ENCODE results near the gene ADGRG3.

The ADGRG3 gene

DNA sequence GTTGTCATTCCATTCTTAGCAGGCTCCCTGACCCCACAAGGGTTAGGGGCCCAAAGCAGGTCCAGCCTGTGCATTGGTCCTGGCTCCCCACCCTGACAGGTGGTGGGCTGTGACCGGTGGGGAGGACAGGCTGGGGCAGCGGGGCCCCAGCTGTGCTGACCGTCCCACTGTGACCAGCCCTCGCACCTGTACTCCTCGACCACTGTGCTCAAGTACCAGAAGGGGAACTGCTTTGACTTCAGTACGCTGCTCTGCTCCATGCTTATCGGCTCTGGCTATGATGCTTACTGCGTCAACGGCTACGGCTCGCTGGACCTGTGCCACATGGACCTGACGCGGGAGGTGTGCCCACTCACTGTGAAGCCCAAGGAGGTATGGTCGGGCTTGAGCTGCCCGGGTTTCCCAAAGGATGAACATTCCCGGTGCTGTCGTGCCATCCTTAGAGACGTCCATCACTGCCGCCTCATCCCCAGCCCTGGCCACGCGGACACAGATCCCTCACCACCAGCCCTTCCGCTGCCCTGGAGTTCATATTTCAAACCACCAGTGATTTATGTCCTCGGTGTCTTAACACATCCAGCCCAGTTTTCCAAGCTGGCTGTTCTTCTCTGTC lies 33.8 kb downstream of the ADGRG3 start:
- in situ Hi-C loops (cut with MboI; ENCODE audit: low pct_unique_long_range_greater_than_20kb, low sequenced_read_pairs, unreplicated experiment) = no loop called here
- DNase-seq (ENCODE audit: low spot score) = no peak
- TF ChIP-seq, protein P1, sequence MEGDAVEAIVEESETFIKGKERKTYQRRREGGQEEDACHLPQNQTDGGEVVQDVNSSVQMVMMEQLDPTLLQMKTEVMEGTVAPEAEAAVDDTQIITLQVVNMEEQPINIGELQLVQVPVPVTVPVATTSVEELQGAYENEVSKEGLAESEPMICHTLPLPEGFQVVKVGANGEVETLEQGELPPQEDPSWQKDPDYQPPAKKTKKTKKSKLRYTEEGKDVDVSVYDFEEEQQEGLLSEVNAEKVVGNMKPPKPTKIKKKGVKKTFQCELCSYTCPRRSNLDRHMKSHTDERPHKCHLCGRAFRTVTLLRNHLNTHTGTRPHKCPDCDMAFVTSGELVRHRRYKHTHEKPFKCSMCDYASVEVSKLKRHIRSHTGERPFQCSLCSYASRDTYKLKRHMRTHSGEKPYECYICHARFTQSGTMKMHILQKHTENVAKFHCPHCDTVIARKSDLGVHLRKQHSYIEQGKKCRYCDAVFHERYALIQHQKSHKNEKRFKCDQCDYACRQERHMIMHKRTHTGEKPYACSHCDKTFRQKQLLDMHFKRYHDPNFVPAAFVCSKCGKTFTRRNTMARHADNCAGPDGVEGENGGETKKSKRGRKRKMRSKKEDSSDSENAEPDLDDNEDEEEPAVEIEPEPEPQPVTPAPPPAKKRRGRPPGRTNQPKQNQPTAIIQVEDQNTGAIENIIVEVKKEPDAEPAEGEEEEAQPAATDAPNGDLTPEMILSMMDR (IDR thresholded peaks at IDR 0.05; ENCODE audit: extremely low read depth, insufficient read depth, missing control alignments) = no peak

DNA sequence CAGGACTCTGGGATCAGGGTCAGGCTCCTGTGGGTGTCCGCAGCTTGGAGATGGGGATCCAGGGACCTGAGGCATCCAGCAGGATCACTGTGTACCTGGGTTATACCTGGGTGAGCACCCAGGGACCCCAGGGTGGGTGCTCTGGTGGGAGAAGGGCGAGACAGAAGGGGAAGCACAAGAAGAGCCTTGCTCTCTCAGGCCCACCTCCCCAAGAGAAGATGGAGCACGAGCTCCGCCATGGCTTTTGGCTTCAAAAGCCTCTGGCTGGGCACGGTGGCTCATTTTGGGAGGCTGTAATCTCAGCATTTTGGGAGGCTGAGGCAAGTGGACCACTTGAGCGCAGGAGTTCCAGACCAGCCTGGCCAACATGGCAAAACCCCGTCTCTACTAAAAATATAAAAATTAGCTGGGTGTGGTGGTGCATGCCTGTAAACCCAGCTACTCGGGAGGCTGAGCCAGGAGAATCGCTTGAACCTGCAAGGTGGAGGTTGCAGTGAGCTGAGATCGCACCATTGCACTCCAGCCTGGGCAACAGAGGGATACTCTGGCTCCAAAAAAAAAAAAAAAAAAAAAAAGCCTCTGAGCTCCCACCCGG lies 35.4 kb downstream of the ADGRG3 start:
- no peak for DNase-seq (ENCODE audit: low spot score)
- in situ Hi-C loops (cut with MboI; ENCODE audit: low pct_unique_long_range_greater_than_20kb, low sequenced_read_pairs, unreplicated experiment) = no loop called here
- TF ChIP-seq, protein P1 (IDR thresholded peaks at IDR 0.05; ENCODE audit: extremely low read depth, insufficient read depth, missing control alignments) = no peak

DNA sequence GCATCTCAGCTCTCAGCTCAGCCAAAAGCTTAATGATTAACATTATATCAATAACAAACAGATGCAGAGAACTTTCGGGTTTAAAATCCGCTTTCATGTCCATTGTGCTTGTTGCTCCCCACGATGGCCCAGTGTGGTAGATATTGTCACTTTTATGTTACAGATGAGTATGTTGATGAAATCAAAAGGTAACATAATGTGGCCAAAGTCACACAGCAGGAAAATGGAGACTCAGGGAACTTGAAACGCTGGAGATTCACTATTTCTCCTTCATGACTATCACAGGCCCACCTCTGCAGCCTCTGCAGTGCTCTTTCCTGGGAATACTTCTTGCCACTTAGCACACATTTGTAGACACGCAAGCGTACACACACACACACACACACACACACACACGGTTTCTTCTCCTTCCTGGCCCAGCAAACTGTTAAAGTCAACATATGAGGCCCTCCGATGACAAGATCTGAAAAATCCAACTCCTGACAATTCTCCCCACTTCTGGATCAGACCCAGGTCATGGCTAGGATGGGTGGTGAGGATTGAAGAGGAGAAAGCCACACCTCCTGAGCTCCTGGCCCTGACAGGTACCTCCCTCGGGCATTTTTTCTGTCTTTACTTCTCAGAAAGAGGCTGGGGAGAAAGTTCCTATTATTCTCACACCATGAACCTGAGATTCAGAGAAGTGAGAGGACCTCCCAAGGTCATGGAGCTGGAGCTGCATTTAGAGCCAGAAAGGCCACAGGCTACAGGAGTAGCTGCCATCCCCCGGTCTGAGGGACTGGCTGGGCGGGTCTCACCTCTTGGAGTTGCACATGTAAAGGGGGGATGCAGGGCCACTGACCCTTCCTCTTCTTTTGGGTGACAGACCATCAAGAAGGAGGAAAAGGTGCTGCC lies 36.2 kb downstream of the ADGRG3 start:
- TF ChIP-seq, protein P1 (IDR thresholded peaks at IDR 0.05; ENCODE audit: extremely low read depth, insufficient read depth, missing control alignments) = no peak
- in situ Hi-C loops (cut with MboI; ENCODE audit: low pct_unique_long_range_greater_than_20kb, low sequenced_read_pairs, unreplicated experiment) = no loop called here
- peak; percentile 8 for DNase-seq (ENCODE audit: low spot score)

DNA sequence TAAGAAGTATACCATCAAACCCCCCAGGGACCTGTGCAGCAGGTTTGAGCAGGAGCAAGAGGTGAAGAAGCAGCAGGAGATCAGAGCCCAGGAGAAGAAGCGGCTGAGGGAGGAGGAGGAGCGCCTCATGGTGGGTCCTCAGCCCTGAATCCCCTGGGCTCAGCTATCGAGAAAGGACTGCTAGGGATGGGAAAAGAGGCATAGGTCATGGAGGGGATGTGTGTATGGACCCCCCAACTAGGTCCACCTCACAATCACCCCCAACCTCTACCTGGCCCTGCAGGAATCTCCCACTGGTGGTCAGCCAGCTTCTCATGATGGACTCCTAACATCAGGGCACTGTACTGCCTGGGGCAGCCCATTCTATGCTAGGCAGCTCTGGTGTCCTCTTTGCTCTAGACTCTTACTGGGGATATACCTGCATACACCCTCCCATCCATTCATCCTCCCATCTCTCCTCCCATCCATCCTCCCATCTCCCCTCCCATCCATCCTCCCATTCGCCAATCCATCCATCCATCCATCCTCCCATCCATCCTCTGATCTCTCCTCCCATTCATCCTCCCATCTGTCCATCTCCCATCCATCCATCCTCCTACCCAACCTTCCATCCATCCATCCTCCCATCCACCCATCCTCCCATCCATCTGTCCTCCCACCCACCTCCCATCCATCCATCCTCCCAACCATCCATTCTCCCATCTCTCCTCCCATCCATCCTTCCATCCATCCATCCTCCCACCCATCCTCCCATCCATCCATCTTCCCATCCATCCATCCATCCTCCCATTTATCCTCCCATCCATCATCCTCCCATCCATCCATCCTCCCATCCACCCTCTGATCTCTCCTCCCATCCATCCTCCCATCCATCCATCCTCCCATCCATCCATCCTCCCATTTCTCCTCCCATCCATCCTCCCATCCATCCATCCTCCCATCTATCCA lies 37.1 kb downstream of the ADGRG3 start:
- peak; percentile 12 for DNase-seq (ENCODE audit: low spot score)
- in situ Hi-C loops (cut with MboI; ENCODE audit: low pct_unique_long_range_greater_than_20kb, low sequenced_read_pairs, unreplicated experiment) = no loop called here
- TF ChIP-seq, protein P1 (IDR thresholded peaks at IDR 0.05; ENCODE audit: extremely low read depth, insufficient read depth, missing control alignments) = no peak

DNA sequence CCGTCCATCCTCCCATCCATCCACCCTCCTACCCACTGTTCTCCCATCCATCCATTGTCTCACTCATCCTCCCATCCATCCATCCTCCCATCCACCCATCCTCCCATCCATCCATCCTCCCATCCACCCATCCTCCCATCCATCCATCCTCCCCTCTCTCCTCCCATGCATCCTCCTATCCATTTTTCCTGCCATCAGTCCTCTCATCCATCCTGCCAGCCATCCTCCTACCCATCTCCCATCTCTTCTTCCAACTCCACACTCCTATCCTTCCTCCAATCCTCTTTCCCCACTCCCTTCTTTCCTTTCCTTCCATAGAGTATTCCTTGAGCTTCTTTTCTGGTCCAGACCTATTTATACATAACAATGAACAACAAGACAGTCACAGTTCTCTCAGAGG lies 38.6 kb downstream of the ADGRG3 start:
- in situ Hi-C loops (cut with MboI; ENCODE audit: low pct_unique_long_range_greater_than_20kb, low sequenced_read_pairs, unreplicated experiment) = no loop called here
- DNase-seq (ENCODE audit: low spot score) = no peak
- TF ChIP-seq, protein P1 (IDR thresholded peaks at IDR 0.05; ENCODE audit: extremely low read depth, insufficient read depth, missing control alignments) = no peak

DNA sequence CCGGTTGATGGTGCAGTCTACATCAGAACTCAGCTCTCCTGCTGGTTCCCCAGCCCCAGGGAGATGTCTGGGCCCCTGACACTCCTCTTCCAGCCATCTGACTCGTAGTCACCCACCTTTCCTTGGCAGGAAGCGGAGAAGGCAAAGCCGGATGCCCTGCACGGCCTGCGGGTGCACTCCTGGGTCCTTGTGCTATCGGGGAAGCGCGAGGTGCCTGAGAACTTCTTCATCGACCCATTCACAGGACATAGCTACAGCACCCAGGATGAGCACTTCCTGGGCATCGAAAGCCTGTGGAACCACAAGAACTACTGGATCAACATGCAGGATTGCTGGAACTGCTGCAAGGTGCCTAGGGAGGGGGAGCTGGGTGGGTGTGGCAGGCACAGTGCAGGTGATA lies 39.2 kb downstream of the ADGRG3 start:
- in situ Hi-C loops (cut with MboI; ENCODE audit: low pct_unique_long_range_greater_than_20kb, low sequenced_read_pairs, unreplicated experiment) = no loop called here
- DNase-seq (ENCODE audit: low spot score) = no peak
- TF ChIP-seq, protein P1 (IDR thresholded peaks at IDR 0.05; ENCODE audit: extremely low read depth, insufficient read depth, missing control alignments) = no peak
